OCI-M2 (cell line): ENCODE measurements around the gene SLC6A6.

ENCODE experiments used
- DNase-seq: peaks from one replicate; lab custom pipeline; 2025; ENCODE audit not compliant: unreplicated experiment; lab: John Stamatoyannopoulos, UW

SLC6A6 gene

GRCh38 chr3:14517601-14518431 is 115.4 kb downstream of the SLC6A6 start:
- DNase-seq = no peak

- DNase-seq = no peak
Measured at GRCh38 chr3:14518432-14518802, 116.0 kb downstream of the SLC6A6 start.

DNA sequence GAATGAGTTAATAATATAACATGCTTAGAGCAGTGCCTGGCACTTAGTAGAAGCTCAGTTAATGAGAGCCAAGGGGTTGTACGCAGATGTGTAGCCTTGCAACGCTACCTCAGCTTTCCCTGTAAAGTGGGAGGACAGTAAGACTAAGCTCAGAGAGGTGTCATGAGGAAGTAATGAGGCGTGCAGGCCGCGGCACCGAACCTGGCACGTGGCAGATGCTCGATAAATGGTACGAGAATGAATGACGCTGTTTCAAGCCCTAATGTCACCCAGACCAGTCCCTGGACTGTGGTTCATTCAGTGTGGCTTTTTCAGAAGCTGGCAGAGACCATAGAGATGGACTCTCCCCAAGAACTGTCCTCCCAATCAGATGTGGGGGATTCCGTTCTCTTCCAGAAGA is 116.5 kb downstream of the SLC6A6 start:
- no peak for DNase-seq

DNA sequence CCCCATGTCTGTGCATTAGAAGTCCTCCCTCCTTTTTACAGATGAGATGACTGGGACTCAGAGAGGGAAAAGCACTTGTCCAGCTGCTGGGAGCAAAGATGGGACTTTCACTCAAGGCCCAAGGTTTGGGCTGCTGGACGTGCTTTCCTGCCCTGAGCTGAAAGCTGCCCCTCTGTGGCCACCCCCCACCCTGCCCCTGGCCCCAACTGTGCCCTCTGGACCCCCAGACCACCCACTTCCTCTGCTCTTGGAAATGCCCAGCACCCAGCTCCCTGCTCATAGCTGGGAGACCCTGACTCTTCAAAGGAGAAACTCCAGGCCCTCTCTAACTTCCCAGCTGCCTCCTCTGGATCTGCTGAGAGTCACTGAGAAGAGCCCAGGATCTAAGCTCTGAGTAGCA is 117.0 kb downstream of the SLC6A6 start:
- no peak for DNase-seq

DNA sequence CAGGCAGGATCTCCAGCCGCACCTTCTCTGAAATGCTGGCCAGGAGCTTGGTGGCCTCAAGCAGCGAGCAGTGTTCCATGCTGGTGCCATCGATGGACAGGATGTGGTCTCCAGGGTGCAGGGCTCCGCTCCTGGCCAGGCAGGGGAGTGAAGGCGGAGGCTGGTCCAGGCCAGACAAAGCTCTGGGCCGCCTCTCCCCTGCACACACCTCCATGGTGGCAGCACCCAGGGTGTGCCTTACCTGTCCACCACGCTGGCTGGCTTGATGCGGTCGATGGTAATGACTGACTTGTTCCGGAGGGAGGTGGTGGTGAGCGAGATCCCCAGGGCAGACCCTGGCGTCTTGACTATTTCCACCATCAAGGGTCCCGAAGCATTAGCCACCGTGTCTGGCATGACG is 117.7 kb downstream of the SLC6A6 start:
- DNase-seq = no peak

DNA sequence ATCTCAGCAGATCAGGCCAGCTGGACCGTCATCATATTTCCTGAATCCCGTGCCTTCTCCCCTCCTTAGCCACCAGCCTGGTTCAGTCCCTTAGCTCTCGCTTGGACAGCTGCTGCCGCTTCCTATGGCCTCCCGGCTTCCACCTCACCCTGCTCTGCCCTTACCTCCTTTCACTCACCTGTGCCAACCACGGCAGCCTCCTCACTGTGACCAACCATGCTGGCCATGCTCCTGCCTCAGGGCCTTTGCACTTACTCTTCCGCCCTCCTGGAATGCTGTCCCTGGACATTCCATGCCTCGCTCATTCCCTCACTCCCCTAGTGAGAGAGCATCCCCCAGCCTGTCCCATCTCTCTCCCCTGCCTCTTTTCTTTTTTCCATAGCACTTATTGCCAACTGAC is 118.6 kb downstream of the SLC6A6 start:
- DNase-seq = no peak

GRCh38 chr3:14521611-14522010 is 119.2 kb downstream of the SLC6A6 start:
- DNase-seq = no peak

- DNase-seq = no peak
Measured at GRCh38 chr3:14522129-14522691, 119.8 kb downstream of the SLC6A6 start.

DNA sequence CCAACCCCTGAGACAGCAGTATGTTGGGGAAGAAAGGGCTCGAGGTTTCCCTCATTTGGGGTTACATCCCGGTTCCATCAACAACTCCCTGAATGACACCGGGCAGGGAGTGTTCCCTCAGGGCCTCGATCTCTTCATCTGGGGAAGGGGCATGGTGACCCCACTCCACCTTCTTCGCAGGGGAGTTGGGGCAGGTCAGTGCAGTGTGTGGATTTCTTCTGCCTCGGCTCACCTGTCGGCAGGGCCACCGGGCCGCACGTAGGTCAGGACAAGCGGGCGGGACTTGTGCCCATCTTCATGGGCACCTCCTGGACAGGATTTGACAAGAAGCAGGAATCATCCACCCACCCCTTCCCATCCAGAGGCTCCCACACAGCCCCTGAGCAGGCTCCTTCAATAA is 120.4 kb downstream of the SLC6A6 start:
- DNase-seq = no peak

DNA sequence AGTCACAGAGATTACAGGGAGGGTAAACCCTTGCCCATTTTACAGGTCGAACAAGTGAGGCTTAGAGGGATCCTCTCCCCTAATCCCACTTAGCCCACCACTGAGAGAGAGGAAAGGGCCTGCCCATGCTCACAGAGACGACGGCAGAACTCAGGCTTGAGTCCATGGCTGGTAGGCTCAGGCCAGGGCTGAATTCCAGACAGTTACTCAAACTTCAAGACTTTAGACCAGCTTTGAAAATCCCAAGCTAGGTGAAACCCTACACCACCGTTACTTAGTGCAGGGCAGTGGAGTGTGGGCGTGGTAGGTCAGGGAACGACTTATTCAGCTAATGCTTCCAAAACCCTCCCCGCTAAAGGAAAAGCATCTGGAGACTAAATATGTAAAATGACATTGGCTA is 121.4 kb downstream of the SLC6A6 start:
- DNase-seq = no peak

- DNase-seq = no peak
Measured at GRCh38 chr3:14524311-14524711, 121.9 kb downstream of the SLC6A6 start.

DNA sequence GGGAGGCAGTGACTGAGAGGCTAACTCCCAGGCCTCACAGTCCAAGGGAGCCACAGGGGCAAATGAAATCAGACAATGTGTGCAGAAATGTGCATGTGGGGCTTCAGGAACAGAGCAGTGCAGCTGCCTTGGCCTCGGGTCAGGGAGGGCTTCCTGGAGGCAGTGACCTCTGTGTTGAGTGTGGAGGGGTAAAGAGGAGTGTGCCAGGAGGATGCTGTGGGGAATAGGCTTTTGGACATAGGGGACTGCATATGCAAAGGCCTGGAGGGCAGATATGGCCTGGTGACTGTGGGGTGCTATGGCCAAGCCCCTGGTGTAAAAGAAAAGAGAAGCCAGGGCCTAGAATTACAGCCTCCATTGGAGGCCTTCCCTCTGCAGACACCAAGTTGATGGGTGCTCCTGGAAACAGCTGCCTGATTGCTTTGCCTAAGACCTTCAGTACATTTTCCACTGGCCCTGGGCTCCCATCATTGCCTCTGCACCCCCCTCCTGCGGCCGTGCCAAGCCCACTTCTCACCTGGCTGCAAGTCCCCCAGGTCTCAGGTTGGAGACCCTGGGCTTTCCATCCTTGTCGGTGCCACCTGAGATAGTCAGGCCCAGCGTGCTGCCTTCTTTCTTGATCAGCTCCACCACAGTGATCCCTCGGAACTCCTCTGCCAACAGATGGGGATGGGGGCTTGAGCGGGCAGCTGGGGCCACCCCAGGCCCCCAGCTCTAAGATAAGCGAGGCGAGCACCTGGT is 122.7 kb downstream of the SLC6A6 start:
- no peak for DNase-seq

DNA sequence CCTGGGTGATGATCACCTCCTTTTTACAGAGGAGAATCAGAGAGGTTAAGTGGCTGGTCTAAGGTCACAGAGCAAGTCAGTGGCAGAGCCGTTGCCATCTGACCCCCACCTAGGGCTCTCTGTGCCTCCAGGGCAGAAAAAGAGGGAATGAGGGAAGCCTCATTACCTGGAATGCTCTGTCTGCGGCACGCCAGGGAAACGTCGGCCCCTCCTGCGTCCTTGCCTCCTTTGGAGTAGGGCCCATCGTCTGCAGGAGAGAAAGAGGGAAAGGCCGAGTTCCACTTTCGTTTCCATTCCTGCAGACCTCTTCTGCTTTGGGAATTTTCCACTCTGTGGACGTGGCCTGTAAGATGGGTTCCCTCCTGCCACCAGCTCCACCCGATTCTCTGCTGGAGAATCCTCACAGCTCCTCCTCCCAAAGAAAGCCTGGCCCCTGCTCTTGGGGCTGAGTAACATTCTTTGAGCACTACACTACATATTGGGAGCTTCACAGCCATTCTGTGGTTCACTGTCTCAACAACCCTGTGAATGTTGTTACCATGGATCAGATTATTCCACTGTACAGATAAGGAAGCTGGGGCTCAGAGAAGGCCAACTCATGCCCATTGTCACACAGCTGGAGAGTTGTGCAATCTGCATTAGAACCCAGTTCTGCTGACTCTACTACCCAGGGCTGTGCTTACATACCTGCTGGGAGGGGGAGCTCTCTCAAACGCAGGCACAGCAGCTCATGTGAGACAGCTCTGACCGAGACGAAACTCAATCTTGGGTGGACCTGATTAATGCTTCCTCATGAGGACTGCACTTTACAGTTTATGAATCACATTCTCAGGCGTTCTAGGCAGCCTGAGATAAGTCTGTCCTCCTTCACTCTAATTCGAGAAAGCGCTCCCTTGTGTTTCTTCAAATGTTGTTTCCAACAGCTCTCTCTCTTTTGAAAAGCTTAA is 123.6 kb downstream of the SLC6A6 start:
- DNase-seq = no peak

- no peak for DNase-seq
Measured at GRCh38 chr3:14528081-14528480, 125.7 kb downstream of the SLC6A6 start.

DNA sequence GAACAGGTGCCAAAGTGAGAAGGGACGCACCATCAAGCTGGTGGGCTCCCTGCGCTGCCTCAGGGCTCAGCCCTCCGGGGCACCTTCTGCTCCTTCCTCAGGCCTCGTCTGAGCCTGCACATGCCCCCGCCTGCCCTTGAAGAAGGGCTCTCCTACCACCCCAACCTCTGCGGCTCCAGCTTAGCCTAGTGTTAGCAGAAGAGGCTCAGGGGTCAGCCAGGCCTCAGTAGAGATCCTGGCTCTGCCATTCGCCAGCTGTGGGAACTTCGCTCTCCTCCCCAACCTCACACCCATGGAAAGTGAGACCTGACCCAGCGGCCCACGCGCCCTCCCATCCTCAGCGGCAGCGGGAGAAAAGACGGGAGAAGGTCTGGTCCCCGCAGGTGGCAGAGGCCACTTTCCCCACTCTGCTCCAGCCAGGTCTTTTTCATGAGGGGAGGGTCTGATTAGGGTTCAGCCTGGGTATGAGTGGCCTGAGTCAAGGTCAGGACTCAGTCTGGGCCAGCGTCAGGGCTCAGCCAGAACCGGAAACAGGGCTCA is 129.5 kb downstream of the SLC6A6 start:
- DNase-seq = no peak

DNA sequence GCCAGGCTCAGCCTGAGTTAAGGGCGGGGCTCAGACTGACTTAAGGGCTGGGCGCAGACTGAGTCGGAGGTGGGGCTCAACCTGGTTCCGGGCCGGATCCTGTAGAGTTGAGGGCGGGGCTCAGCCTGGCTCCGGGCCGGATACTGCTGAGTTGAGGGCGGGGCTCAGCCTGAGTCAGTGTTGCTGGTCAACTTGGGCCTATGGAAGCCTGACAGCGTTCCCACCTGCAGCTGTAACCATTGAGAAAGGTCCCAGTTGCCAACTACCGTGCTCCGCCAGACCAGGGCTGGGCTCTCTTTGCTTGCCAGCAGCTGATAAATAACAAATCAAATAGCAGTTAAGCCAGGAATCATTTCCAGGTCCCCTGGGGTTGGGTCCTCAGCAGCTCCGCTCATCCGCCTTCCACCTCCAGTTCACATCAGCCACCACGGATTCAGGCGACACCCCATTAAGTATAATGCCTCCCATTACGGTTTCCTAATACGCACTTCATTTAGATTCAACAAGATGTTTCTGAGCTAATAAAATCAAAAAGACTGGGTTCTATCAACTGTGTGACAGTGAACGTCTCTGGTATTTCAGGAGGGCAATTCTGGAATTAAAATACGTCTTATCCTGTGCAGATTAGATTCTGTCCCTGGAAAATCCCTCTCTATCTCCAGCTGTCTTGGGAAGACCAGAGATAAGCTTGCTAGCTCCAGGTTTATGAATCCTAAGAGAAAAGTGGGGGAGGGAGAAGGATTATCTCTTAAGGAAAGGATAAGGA is 130.5 kb downstream of the SLC6A6 start:
- DNase-seq = no peak

DNA sequence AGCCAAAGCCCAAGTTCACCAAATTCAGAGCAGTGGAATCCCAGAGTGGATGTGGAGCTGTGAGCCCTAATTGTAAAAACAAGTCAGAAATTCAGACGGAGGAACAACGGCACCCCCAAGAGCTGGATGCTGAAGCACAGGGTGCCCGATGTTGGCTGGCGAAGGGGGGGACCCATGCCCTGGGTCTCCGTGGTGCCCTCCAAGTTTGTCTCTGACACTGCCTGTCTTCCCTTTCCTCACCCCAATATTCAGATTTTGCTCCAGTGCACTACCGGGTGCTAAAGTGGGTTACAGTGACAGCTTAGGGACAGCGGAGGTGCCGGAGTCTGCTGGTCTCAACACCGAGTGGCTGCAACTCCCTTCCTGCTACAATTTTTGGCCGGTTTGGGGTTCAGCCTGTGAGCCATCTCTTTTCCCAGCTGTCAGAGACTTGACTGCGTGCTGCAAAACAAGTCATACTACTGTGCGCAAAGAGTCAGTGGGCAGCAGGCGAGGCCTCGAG is 131.1 kb downstream of the SLC6A6 start:
- no peak for DNase-seq

DNA sequence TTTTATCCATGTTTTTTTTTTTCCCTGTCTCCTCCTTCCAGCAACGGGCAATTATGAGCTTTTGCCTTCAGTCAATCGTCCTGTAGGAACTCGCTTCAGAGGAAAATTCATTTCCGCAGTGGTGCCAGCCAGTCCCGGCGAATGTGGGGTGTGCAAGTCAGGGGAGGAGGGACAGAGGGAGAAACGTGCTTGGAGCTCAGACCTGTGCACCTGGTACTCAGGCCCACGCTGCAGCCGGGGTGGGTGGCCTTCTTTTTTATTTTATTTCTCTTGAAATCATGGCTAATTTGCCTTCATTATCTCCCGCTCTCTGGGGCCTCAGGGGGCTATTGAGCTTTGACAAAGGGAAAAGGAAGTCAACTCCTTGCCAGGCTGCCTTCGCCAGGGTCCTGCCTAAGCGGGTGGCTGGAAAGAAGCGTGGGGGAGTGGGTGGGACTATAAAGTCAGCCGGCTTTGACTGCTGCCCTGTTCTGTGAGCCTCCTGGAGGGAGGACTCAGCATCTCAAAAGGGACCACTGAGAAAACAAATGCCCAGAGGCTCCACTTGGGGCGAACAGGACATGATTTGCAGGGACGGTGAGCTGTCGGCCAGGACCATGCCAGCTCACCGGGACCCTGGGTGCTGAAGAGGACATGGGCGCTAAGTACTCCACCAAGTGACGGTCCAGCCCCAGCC is 132.2 kb downstream of the SLC6A6 start:
- no peak for DNase-seq

DNA sequence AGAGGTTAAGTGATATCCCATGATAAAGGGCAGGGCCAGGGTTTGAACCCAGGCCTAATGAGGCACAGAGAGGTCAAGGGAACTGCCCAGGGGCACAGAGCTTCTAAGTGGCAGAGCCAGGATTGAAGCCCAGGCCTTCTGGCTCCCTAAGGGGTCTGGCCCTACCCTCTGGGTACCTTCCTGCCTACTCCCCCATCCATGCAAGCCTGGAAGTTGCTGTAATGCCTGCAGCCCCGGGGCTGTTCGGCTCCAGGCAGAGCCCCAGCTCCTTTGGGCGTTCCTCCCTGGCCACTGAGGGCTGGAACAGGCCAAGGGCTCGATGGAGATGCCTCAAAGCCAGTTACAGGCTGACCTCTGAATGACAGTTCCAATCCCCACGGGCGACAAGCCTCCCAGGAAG is 133.2 kb downstream of the SLC6A6 start:
- DNase-seq = no peak
